CD4-positive, alpha-beta T cell treated with Interleukin-1 beta for 1 hour (primary cell): ENCODE data around the gene CDKN2D.
A peak's percentile ranks its signal among the peaks of the same experiment; 100 is the strongest.
"Not testable (repeated sequence)": the region's sequence is repeated elsewhere in the genome, so short reads cannot be mapped to it uniquely, and the experiment has no call there.

Experiments used
- DNase-seq, 2 donors: peaks; one replicate each; pipeline ENCODE4 v3.0.0-alpha.2; 2020 to 2022

CDKN2D gene

GRCh38 chr19:10580979-10581631, 12.3 kb upstream of the CDKN2D start:
- DNase-seq, result peak; percentile 89 to 90

- DNase-seq, result no peak
Measured at GRCh38 chr19:10577951-10578350, 9.2 kb upstream of the CDKN2D start.

GRCh38 chr19:10575011-10575716, 6.4 kb upstream of the CDKN2D start:
- DNase-seq, result no peak

- DNase-seq, result no peak
Measured at GRCh38 chr19:10574462-10574861, 5.7 kb upstream of the CDKN2D start.

- DNase-seq, result not testable (repeated sequence)
Measured at GRCh38 chr19:10573793-10574192, 5.0 kb upstream of the CDKN2D start.

GRCh38 chr19:10568062-10568825, 535 bp downstream of the CDKN2D start:
- peak; percentile 8 to 70 for DNase-seq

- DNase-seq, result peak in 1 of 2 donors; percentile 24
Measured at GRCh38 chr19:10567656-10568055, 1.1 kb downstream of the CDKN2D start.

- DNase-seq, result peak; percentile 75 to 80
Measured at GRCh38 chr19:10566658-10567410, 1.9 kb downstream of the CDKN2D start.

- no peak for DNase-seq
Measured at GRCh38 chr19:10566408-10566657, 2.4 kb downstream of the CDKN2D start.

GRCh38 chr19:10565567-10566407, 3.0 kb downstream of the CDKN2D start, which contains the start of gene KRI1:
TSS of gene KRI1 (minus strand) at chr19:10566010. CDS start at chr19:10565999, 11 bp downstream.
- peak; percentile 99 for DNase-seq

GRCh38 chr19:10565028-10565566, 3.7 kb downstream of the CDKN2D start:
- peak; percentile 68 to 72 for DNase-seq

GRCh38 chr19:10562609-10563008, 6.2 kb downstream of the CDKN2D start:
- no peak for DNase-seq

GRCh38 chr19:10560154-10560553, 8.6 kb downstream of the CDKN2D start:
- DNase-seq, result no peak

- DNase-seq, result no peak
Measured at GRCh38 chr19:10557603-10558197, 11.1 kb downstream of the CDKN2D start.

GRCh38 chr19:10555610-10555973, 13.2 kb downstream of the CDKN2D start:
- DNase-seq, result no peak

GRCh38 chr19:10554760-10555609, 13.8 kb downstream of the CDKN2D start:
- DNase-seq, result no peak

GRCh38 chr19:10553943-10554381, 14.8 kb downstream of the CDKN2D start:
- peak; percentile 75 to 80 for DNase-seq

GRCh38 chr19:10553087-10553667, 15.6 kb downstream of the CDKN2D start:
- no peak for DNase-seq

- peak in 1 of 2 donors; percentile 30 for DNase-seq
Measured at GRCh38 chr19:10552510-10553053, 16.2 kb downstream of the CDKN2D start.
